Vagina (tissue), 2 donors: ENCODE data around the gene GMEB2. TPM values are rescaled to one million over a fixed set of nuclear protein-coding genes. Genes with fewer than 3 reads are reported as not detected.

ENCODE experiments used
- DNase-seq, 2 donors: peaks; one replicate each; pipeline ENCODE4 v3.0.0-alpha.2; 2017; ENCODE audit errors: extremely low spot score in 2 of 2
- H3K27ac ChIP-seq: fragments of 200-600 bp; sonication (generic); one replicate; pipeline ENCODE4 v1.5.1; 2019
- H3K27me3 ChIP-seq: fragments of 200-600 bp; sonication (generic); one replicate; pipeline ENCODE4 v1.5.1; 2019
- H3K36me3 ChIP-seq, 2 donors: fragments of 200-600 bp; sonication (generic); one replicate each; pipeline ENCODE4 v1.5.1; 2017 to 2019
- H3K4me1 ChIP-seq: fragments of 200-600 bp; sonication (generic); one replicate; pipeline ENCODE4 v1.5.1; 2019
- H3K4me3 ChIP-seq, 2 donors: fragments of 200-600 bp; sonication (generic); 1 replicate in 1 of 2; 2 replicates in 1 of 2; pipeline ENCODE4 v1.5.1; 2016 to 2019
- H3K9me3 ChIP-seq: fragments of 200-600 bp; sonication (generic); one replicate; pipeline ENCODE4 v1.5.1; 2019
- CTCF ChIP-seq, 3 experiments: fragments of 450-650 bp in 2 of 3; fragments of 200-600 bp in 1 of 3; sonication (generic) in 1 of 3; IDR thresholded peaks; one replicate each; pipeline ENCODE4 v1.5.1; 2017 to 2019; ENCODE audit warnings: antibody characterized with exemption in 3 of 3, mild to moderate bottlenecking in 2 of 3, moderate library complexity in 2 of 3
- POLR2A ChIP-seq, 2 donors: fragments of 450-650 bp; IDR thresholded peaks; one replicate each; pipeline ENCODE4 v1.6.1; 2017; ENCODE audit warnings: antibody characterized with exemption in 2 of 2, mild to moderate bottlenecking in 2 of 2, moderate library complexity in 2 of 2
- POLR2AphosphoS5 ChIP-seq, 2 donors: sonication (generic); formaldehyde crosslinking; IDR thresholded peaks; one replicate each; pipeline ENCODE4 v1.9.0; 2017; ENCODE audit warnings: antibody characterized with exemption in 2 of 2, mild to moderate bottlenecking in 2 of 2, low read depth in 1 of 2; ENCODE audit not compliant: insufficient read depth in 1 of 2
- intact Hi-C: fragments of 100-400 bp; cut with DNase I; formaldehyde crosslinking; loops from one replicate; pipeline ENCODE4 v1.15.1; 2023
- total RNA-seq: library from RNA; depleted of rRNA; stranded (reverse); fragments of >200 nt; gene quantifications from one replicate; pipeline ENCODE4 v1.2.3, GENCODE V29; 2016

GMEB2 gene
- total RNA-seq, 1 donor from 2014 or later: 11.3 TPM

GRCh38 chr20:63580796-63581461 lies 46.0 kb downstream of the GMEB2 start:
- no peaks in the 10 kb centered on the region for H3K36me3 ChIP-seq
- no peak for DNase-seq
- H3K27ac ChIP-seq: no peak overlapping the region
- H3K4me3 ChIP-seq: no peak overlapping the region
- H3K4me1 ChIP-seq: no peaks in the 10 kb centered on the region
- H3K9me3 ChIP-seq: no peaks in the 10 kb centered on the region
- intact Hi-C loops: no loop called here
- TF ChIP-seq CTCF (IDR thresholded peaks at IDR 0.05): peak in 1 of 3 experiments; percentile 23
- TF ChIP-seq POLR2A (IDR thresholded peaks at IDR 0.05): no peak
- H3K27me3 ChIP-seq: no peaks in the 10 kb centered on the region

GRCh38 chr20:63579017-63579694 lies 47.7 kb downstream of the GMEB2 start:
- TF ChIP-seq POLR2AphosphoS5 (IDR thresholded peaks at IDR 0.05; ENCODE audit: insufficient read depth in 1 of 2, low read depth in 1 of 2) (no peak), POLR2A (IDR thresholded peaks at IDR 0.05) (no peak), CTCF (IDR thresholded peaks at IDR 0.05) (no peak)
- Histone ChIP-seq H3K4me1 (peaks cover 6% of the 10 kb centered on the region), H3K27me3 (no peaks in the 10 kb centered on the region), H3K36me3 (no peaks in the 10 kb centered on the region), H3K27ac (no peak overlapping the region), H3K4me3 (no peak overlapping the region), H3K9me3 (no peaks in the 10 kb centered on the region)
- no peak for DNase-seq
- intact Hi-C loops: no loop called here

GRCh38 chr20:63578224-63579016 lies 48.5 kb downstream of the GMEB2 start:
- peaks cover 9% of the 10 kb centered on the region for H3K4me1 ChIP-seq
- no peaks in the 10 kb centered on the region for H3K36me3 ChIP-seq
- H3K27ac ChIP-seq: no peak overlapping the region
- H3K27me3 ChIP-seq: no peaks in the 10 kb centered on the region
- H3K9me3 ChIP-seq: no peaks in the 10 kb centered on the region
- H3K4me3 ChIP-seq: no peak overlapping the region
- DNase-seq: no peak
- intact Hi-C loops: no loop called here
- no peak for TF ChIP-seq POLR2A (IDR thresholded peaks at IDR 0.05)
- TF ChIP-seq POLR2AphosphoS5 (IDR thresholded peaks at IDR 0.05; ENCODE audit: insufficient read depth in 1 of 2, low read depth in 1 of 2): no peak

- intact Hi-C loops: no loop called here
- Histone ChIP-seq H3K36me3 (no peaks in the 10 kb centered on the region), H3K9me3 (no peaks in the 10 kb centered on the region), H3K4me3 (no peak overlapping the region), H3K27me3 (no peaks in the 10 kb centered on the region), H3K27ac (no peak overlapping the region), H3K4me1 (peaks cover 19% of the 10 kb centered on the region)
- no peak for DNase-seq
- TF ChIP-seq CTCF (IDR thresholded peaks at IDR 0.05): no peak
- no peak for TF ChIP-seq POLR2AphosphoS5 (IDR thresholded peaks at IDR 0.05; ENCODE audit: insufficient read depth in 1 of 2, low read depth in 1 of 2)
- TF ChIP-seq POLR2A (IDR thresholded peaks at IDR 0.05): no peak
Measured at GRCh38 chr20:63577317-63577894, 49.5 kb downstream of the GMEB2 start.

- TF ChIP-seq CTCF (IDR thresholded peaks at IDR 0.05) (no peak), POLR2AphosphoS5 (IDR thresholded peaks at IDR 0.05; ENCODE audit: insufficient read depth in 1 of 2, low read depth in 1 of 2) (no peak), POLR2A (IDR thresholded peaks at IDR 0.05) (no peak)
- no peaks in the 10 kb centered on the region for H3K9me3 ChIP-seq
- no peaks in the 10 kb centered on the region for H3K27me3 ChIP-seq
- intact Hi-C loops: no loop called here
- H3K4me3 ChIP-seq: no peak overlapping the region
- no peak overlapping the region for H3K27ac ChIP-seq
- peaks cover 19% of the 10 kb centered on the region for H3K4me1 ChIP-seq
- DNase-seq: no peak
- no peaks in the 10 kb centered on the region for H3K36me3 ChIP-seq
Measured at GRCh38 chr20:63576311-63576710, 50.6 kb downstream of the GMEB2 start.
